Activated T-cell treated with anti-CD3 and anti-CD28 coated beads for 24 hours (primary cell): Measurements from ENCODE around the gene RPUSD1.
"Not testable (repeated sequence)": the region's sequence is repeated elsewhere in the genome, so short reads cannot be mapped to it uniquely, and the experiment has no call there.

ENCODE experiments used
- DNase-seq: peaks from one replicate; pipeline ENCODE4 v3.0.0-alpha.2; 2020; ENCODE audit warnings: low read depth

Gene RPUSD1

GRCh38 chr16:764848-765487, 23.2 kb downstream of the RPUSD1 start:
- DNase-seq: no peak

DNA sequence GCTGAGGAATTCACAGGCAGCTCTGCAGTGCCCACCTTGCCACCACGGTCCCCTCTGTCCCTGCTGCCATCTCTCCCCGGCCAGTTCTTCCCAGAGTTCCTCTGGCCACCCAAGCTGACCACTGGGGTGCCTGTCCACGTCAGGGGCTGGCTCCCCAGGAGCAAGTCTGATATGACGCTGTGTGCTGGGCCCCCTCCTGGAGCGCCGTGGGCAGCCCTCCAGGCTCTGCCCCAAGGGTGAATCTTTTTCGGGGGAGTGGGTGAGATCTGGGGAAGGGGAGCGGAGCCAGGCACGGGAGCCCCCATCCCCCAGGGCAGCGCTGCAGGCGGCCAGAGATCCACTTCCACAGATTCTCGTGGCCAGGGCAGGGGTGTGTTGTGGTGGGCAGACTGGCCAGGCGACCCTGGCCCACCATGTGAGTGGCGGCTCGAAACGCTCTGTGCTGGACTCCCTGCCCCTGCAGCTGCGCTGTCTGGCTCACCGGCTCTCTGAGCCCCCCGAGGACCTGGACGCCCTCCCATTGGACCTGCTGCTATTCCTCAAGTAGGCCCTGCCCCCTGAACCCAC, 23.9 kb downstream of the RPUSD1 start:
- DNase-seq: no peak

- no peak for DNase-seq
Measured at GRCh38 chr16:763369-764183, 24.6 kb downstream of the RPUSD1 start.

DNA sequence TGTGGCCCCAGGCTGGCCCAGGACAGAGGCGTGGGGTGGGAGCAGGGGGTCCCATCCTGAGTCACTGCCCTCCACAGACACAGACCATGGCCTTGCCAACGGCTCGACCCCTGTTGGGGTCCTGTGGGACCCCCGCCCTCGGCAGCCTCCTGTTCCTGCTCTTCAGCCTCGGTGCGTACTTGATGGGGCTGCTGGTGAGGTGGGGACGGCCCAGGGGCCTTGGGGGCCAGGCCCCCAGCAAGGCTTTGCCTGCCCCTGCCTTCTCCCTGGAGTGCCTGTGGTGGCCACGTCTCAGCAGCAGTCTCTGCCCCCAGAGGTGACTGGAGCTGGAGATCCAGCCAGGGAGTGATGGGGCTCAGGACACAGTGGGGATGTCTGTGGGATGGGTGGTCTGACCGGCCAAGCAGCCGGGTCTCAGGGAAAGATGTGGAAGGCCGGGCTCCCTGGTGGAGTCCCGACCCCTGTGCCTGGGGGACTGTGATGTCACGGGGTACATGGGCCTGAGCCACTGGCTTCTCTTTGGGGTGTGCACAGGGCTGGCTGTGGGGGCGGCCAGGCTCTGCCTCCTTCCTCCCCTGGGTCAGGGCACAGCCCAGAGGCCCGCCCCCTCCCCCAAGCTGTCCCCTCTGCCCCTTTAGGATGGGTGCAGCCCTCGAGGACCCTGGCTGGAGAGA, 25.4 kb downstream of the RPUSD1 start:
- DNase-seq: no peak

DNA sequence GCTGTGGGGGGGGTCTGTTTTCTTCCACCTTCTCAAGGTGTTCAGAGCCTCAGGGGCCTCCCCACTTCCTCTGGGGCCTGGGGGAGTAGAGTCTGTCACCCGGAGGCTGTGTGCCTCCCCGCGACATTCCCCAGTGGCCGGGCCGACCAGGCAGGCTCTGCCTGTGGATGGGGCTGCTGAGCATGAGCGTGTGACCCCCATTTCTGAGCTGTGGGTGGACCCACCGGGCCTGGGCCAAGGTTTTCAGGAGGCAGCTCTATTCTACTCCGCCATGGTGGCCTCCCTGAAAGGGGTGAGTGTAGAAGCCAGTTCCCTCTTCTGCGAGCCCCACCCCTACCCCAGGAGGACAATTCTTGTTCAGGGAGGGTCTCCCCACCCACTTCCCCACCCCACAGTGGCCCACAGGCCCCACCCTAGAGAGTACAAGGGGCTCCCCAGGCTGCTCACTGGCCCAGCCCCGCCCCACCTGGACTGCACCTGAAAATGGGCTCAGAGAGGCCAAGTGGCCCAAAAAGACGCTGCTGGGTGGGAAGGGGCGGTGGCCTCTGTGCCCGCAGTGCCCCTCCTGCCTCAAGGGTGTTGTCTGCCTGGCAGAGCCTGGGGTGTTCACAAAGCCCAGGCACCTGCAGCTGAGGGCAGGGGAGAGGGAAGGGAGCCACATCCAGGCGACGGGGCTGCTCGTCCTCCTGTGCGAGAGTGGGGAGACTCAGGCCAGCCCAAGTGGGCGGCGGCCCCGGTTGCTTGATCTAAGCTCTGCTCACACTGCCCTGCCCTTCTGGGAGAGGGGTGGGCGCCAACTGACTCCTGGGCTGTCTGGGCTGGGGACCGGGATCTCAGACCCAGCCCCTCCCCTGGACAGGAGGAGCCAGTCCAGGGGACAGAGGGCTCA, 26.3 kb downstream of the RPUSD1 start:
- no peak for DNase-seq

GRCh38 chr16:760545-761343, 27.4 kb downstream of the RPUSD1 start, which contains the start of gene MSLN:
Gene MSLN, plus strand, starts transcription at chr16:760734. Its CDS starts 1,947 bp downstream, at chr16:762681.
- no peak for DNase-seq

DNA sequence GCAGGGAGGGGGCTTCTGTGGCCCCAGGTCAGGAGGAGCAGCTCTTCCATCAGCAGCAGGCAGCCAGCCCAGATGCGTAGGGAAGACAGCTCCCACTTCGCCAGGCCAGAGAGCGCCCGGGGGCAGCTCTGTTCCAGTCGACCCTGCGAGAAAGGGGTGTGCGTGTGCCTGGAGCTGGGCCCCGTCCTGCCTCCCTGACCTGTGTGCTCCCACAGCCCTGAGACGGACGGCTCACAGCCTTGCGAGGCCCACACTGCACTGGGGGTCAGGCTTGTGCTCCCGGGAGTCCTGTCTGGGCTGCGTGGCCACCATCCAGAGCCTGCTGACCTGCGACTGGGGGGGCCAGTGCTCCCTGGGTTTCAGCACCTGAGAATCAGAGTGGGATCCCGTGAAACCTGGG, 28.1 kb downstream of the RPUSD1 start:
- no peak for DNase-seq

- no peak for DNase-seq
Measured at GRCh38 chr16:759110-759910, 28.9 kb downstream of the RPUSD1 start.

- no peak for DNase-seq
Measured at GRCh38 chr16:756428-756827, 31.8 kb downstream of the RPUSD1 start.

- DNase-seq: no peak
Measured at GRCh38 chr16:754656-755055, 33.5 kb downstream of the RPUSD1 start.

GRCh38 chr16:754121-754607, 34.0 kb downstream of the RPUSD1 start:
- DNase-seq: not testable (repeated sequence)

DNA sequence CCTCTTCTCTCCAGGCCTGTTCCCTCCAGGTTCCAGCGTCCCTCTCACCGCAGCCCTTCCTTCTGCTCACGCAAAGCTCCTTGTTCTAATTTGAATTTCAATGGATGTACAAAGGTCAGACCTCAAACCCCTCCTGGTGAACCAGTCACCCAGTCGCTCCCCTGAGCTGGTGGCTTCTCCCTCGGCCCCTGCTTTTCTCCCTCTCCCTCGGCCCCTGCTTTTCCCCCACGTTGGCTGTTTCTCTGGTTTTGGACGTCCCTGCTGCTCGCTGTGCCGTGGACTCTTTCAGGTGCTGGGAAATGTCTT, 36.2 kb downstream of the RPUSD1 start:
- DNase-seq: no peak

DNA sequence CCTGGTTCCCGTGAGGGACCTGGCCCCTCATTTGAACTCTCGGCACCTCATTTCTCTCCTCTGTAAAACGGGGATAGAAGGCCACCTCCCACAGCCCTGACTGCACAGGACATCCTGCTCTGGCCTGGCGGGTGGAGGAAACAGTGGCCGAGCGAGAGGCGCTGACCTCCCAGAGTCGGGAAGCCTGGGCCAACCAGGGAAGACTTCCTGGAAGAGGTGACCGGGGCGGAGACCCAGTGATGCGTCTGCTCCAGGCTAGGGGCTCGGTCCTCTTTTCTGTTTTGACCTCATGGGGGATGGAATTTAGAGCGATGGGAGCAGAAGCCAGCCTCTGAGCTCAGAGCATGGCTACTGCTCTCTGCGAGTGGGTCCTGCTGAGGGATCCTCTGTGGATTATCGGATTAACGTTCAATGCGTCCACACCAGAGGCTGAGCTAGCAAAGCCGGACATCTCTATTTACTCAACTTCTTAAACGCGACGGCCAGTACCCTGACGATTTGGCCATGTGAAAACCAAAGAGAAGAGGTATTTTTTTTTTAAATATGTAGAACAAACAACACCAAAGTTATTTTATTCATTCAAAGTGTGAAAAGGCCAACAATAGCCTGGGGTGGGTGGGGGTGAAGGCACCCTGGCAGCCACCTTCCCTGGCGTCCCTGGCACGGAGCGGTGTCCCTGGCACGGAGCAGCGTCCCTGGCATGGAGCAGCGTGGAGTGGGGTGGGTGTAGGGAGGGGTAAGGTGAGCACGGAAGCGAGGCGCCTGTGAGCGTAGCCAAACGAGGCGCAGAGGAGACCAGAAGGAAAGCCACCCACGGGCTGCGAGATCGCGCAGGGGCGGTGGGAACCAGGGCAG, 36.8 kb downstream of the RPUSD1 start:
- DNase-seq: no peak

GRCh38 chr16:750485-750884, 37.7 kb downstream of the RPUSD1 start:
- no peak for DNase-seq

DNA sequence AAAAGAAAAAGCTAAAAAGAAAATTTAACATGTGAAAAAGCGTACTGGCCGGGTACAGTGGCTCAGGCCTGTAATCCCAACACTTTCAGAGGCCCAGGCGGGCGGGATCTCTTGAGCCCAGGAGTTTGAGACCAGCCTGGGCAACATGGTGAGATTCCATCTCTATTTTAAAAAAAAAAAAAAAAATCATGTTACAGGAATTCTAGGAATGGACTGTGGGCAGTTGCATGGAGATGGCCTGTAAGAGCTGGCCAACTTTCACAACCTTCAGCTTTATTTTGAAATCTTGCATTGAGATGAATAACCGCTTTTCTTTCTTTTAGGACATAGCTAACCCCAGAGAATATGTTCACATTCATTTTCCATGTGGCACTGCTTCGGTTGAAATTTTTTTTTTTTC, 39.2 kb downstream of the RPUSD1 start:
- DNase-seq: no peak

GRCh38 chr16:747978-748746, 40.0 kb downstream of the RPUSD1 start:
- no peak for DNase-seq

DNA sequence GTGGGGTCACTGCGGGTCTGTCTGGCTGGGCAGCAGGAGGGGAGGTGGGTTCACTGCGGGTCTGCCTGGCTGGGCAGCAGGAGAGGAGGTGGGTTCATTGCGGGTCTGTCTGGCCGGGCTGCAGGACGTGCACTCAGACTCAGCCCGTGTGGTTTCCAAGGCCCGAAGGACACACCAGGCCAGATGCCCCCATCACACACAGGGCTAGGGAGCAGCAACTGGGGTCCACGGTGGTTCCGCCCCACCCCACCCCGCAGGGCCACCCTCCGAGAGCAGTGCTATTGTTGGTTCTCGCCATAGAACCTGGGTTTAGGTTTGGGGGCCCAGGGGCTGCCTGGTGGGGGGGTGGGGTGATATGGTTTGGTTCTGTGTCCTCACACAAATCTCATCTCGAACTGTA, 41.5 kb downstream of the RPUSD1 start:
- no peak for DNase-seq

GRCh38 chr16:745739-746138, 42.4 kb downstream of the RPUSD1 start:
- no peak for DNase-seq
